ENCODE results near the gene CEP72.

DNA sequence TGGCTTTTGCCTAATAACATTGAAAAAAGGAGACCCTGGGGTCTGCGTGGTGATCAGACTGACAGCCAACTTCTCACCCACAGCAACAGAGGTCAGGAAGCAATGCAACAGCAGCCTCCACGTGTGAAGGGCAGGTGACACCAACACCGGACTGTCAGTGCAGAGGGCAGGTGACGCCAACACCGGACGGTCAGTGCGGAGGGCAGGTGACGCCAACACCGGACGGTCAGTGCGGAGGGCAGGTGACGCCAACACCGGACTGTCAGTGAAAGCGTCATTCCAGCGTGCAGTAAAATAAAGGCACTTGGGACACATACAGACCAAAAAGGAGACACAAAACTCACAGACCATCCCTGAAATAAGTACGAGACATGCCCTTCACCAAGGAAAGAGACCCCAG is 37.2 kb upstream of the CEP72 start:
- no peak for TF ChIP-seq BHLHE40 (IDR thresholded peaks at IDR 0.05; ENCODE audit: borderline replicate concordance)
- no peak for TF ChIP-seq FOXM1 (IDR thresholded peaks at IDR 0.05; ENCODE audit: borderline replicate concordance)
- TF ChIP-seq FOXA1 (IDR thresholded peaks at IDR 0.05) = no peak
- TF ChIP-seq SUZ12 (IDR thresholded peaks at IDR 0.05) = no peak
